Activated CD8-positive, alpha-beta memory T cell treated with anti-CD3 and anti-CD28 coated beads, Interleukin-2, amount 50 U/mL, for 1 hour (primary cell): ENCODE results near the gene OXTR.

Experiments used
- DNase-seq: peaks from one replicate; pipeline ENCODE4 v3.0.0-alpha.2; 2020; ENCODE audit errors: extremely low read depth

Gene OXTR

DNA sequence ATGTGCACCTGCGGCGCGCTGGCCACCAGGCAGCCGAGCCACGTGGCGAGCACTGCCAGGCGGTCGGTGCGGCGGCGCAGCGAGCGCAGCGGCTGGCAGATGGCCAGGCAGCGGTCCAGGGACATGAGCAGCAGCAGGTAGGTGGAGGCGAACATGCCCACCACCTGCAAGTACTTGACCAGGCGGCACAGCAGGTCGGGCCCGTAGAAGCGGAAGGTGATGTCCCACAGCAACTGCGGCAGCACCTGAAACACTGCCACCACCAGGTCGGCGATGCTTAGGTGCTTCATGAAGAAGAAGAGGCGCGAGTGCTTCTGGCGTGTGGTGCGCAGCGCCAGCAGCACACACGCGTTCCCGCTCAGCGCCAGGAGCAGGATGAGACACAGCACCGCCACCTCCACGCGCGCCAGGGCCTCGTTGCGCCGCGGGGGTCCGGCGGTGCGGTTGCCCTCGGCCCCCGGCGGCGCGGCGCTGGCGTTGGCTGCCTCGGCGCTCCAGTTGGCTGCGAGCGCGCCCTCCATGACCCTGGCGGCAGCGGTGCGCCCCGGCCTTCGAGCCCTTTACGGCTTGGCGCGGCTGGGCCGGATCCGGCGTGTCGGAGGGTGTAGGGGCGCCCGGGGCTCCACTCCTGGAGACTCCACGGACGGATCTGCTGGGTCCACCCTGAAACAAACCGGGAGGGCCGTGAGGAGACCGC, 1.6 kb downstream of the OXTR start:
- DNase-seq: no peak

DNA sequence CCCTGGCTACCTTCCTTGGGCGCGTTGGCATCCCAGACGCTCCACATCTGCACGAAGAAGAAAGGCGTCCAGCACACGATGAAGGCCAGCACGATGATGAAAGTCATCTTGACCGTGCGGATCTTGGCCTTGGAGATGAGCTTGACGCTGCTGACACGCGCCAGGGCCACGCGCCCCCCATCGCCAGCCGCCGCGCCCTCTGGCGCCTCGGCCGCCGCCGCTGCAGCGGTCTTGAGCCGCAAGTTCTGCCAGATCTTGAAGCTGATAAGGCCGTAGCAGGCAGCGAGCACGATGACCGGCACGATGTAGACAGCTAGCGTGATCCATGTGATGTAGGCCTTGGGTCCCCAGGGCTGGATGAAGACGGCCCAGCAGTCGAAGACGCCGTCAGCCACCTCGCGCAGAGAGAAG, 2.2 kb downstream of the OXTR start:
- DNase-seq: no peak

DNA sequence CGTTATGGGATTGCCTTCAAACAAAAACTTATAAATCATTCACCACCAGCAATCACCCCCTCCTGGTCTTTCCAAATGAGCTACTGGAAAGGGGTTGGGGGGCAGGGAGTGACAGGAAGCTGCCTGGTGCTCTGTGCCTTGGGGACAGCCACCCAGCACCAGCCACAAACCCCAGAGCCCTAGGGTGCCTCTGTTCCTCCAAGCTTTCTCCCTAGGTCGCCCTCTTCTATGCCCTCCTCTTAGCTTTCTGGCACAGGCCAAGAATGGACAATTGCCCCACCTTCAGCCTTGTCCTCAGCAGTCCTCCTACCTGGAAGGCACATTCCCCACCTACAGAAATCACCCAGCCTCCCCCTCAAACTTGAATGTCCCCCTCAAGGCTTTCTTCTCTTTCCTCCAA, 3.3 kb downstream of the OXTR start:
- no peak for DNase-seq

DNA sequence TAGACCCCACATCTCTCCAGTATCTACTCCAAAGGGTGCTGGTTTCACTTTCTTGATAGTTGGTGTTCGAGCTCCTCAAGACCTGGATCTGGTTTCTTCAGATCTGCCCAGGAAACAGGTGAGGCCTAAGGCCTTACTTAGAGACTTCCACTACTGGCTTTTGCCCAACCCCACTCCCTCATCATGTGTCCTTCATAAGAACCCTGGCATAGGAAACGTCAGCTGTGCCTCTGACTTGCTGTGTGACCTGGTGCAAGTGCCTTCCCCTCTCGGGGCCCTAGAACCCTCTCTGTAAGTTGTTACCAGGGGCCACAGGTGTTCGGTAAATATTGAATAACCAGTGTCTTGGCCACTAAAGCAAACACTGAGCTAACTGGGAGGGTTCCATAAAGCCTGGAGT, 3.9 kb downstream of the OXTR start:
- no peak for DNase-seq

DNA sequence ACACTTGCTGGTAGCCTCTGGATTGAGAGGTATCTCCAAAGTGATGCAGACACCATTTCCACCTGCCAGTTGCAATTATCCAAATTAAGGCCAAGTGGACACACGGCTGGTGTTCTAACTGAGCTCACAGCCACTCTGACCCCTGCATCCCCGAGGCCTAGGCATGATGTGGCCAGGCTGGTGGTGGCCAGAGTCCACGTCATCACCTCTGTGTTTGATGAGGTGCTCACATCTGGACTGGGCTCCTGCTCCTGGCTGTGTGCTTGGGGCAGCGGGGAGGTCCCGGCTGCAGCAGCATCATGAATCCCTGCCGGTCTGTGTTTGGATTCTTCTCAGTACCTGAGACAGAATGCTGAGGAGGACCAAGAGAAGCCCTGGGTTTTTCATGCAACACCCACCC, 4.9 kb downstream of the OXTR start:
- no peak for DNase-seq

DNA sequence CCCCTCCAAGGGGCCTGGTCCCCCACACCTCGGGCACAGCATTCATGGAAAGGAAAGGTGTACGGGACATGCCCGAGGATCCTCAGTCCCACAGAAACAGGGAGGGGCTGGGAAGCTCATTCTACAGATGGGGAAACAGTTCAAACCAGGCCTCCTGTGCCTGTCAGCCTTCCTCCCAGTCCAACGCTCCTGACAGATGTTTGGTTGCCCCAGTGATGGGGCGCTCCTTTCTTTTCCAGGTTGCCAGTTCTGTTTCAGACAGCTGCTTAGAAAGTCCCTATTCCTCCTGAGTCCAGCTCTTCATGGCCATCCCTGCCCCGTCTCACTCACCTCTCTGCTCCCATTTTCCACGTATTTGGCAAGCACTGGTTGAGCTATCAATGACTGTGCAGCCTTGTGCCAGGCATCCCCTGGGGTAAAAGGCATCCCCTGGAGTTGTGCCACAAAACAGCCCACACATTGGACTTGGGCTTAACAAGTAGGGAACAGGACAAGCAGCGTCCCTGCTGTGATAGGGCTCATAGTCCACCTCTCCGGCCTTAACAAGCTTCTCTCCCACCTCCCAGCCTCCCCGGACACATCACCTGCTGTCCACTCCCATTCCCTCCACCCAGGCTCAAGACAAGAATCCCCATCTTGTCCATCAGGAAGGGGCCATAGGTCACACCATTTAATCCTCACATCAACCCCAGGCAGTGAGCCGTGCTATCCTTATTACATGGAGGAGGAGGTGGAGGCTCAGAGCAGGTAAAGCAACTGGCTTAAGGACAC, 6.6 kb downstream of the OXTR start:
- DNase-seq: no peak

DNA sequence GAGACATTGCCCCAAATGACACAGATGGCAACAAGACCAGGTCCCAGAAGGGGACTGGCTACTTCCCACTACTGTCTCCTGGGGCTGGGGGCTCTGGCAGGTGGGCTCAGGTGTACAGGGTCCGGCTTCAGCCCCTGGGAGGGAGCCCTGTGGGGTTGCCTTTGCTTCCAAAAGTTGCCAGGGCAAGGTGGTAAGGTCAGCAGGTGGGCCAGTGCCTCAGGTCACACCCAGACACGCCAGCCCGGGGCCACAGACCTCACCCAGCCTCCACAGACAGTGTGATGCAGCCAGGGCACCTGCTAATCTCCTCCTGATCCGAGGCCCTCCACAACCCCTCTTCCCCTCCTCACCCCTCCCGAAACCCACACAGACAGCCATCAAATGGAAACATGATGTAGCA, 7.5 kb downstream of the OXTR start:
- no peak for DNase-seq

DNA sequence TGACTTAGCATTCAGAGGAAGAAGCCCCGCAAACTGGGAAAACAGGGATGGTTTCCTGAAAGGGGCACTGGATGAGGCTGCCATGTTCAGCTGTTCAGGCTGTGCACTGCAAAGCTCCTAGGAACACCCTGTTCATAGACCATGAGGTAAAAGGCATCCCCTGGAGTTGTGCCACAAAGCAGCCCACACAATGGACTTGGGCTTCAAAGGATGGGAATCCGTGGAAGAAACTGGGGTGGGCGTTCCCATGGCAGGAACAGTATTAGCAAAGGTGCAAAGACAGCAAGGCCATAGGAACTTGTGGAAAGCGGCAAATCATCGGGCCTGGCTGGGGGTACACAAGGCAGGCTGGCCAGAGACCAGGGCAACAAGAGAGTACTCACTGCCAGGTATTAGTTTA, 8.9 kb downstream of the OXTR start:
- DNase-seq: no peak

DNA sequence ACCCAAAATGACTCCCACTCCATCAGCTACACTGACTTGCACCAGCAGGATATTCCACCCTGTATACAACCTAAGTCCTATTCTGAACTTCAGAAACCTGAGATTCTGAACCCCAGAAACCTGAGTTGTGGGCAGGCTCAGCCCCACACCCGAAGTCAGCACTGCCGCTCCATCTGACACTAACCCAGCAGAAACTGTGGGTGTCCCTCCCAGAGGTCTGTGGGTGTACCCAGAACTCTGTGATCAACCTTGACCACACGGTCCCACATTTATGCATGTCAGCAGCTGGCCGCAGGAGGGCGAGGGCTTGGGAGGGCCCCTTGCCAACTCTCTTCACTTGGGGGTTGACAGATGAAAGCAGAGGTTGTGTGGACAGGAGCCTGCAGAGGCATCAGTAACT, 9.3 kb downstream of the OXTR start:
- no peak for DNase-seq

DNA sequence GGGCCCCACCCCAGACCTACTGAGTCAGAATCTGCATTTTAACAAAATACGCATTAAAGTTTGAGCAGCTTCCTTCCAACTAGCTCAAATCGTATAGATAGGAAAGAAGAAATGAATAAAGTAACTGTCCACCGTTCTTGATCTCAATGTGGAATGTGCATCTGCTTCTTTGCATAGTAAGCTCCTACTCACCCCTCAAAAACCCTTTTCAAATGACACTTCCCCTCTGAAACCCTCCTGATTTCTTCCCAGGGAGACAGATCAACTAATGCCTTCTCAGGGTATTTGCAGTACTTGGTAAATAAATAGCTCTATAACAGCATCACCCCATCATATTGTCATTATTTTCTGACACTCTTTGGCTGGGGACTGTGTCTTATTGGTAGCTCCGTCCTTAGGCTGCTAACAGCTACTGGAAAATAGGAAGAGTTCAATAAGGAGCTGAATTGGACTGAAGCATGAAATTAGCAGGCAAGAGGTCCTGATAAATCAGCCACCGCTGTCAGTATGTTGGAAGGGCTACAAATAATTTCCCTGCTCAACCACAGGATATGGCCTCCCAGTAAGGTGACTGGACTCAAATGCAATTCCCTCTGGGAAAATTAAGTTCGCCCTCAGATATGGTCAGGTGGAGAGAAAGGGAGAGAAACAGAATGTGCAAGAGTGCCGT, 10.2 kb downstream of the OXTR start:
- no peak for DNase-seq

DNA sequence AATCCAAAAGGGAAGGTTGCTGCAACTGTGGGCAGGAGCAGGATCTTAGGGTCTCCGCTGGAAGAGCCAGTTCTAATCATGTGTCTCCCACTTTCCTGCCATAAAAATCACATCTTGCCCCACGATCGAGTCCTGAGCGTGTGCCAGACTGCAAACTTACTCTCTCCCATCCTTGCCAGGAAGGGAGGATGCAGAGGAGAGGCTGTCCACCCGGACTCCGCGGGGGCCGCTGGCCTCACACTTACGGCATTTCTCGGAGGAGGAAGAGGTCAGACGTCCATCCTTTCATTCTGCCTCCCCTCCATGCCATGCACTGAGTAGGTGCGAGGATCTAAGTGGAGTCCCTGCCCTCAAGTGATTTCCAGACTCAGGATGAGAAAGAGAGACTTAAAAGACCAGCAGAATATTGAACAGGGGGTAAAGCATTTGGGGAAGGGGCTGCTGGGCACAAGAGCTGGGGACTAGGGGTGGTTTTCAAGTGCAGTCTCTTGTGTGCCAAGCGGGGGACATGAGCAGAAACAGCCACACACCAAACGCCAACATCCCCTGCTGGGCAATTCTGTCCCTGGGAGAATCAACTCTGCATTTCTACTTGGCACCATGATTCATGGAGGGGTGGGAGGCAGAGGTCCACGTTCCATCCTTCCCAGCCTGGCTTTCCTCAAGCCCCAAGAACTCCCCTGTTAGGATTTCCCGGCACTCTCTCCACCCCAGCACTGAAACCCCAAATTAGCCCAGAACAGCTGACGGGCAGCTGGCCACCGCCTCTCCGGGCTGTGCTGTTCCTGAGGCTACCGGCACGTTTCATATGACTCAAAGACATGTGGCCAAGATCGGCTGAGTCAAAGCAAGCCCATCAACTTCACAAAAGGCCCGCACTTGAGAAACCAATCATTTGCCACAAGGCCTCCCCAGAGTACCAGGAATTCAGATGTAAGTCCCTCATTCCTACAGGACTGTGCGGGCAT, 11.6 kb downstream of the OXTR start:
- no peak for DNase-seq

DNA sequence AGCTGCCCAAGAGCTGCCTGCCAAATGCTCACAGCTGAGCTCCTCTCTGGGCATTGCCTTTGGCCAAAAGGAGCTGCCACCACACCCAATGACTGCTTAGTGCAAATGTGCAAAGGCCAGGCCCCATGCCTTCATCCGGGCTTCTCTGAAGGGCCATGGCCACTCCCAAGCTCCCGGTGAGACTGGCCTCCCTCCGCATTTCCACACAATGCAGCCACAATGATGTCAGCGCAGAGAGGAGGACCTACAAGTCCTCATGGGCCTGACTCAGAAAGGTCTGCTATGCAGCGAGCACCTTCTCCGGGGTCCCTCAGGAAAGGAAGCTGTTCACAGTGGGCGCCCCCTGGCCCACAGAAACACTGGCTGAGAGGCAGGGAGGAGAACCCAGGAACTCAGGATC, 12.7 kb downstream of the OXTR start:
- DNase-seq: no peak

DNA sequence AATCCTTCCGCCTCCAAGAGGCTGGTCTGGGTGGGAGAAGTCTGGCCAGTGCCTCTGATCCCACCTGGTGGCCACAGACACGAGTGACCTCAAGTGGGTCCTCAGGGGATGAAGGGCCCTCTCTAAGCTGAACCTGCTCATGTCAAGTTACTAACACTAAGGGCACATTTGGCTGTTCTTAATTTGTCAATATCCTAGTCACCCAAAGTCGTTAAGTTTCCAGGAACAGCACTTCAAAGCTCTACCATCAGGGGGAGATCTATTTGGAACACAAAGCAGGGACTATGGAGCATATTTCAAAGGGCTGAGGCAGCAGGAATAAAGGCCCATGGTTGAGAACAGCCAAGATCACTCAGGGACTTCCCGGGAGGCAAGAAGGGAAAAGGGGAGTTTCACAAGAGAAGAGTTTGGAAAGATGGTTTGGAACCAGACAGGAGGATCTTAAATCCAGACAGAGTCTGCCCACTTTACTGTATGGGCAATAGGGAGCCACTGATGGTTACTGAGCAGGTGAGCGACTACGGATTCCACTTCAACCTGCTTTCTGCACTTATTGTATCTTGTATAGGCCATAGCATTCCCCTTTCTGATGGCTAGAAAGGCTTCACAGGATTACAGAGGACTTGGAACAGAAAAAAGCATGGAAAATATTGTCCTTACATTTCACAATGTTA, 13.7 kb downstream of the OXTR start:
- no peak for DNase-seq

DNA sequence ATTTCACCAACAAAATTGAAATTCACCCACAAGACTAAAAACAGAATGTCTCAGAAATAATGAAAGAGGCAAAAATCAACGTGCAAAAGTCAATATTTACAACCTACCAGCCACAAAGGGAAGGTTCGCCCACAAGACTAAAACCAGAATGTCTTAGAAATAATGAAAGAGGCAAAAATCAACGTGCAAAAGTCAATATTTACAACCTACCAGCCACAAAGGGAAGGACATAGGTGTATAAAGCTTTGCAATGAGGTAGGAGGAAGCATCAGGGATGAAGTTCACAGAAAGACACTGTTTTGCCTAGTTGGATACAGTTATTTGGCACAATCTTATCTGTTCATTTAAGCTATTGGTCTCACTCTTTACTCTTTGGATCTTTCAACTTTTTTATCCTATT, 14.3 kb downstream of the OXTR start:
- DNase-seq: no peak

DNA sequence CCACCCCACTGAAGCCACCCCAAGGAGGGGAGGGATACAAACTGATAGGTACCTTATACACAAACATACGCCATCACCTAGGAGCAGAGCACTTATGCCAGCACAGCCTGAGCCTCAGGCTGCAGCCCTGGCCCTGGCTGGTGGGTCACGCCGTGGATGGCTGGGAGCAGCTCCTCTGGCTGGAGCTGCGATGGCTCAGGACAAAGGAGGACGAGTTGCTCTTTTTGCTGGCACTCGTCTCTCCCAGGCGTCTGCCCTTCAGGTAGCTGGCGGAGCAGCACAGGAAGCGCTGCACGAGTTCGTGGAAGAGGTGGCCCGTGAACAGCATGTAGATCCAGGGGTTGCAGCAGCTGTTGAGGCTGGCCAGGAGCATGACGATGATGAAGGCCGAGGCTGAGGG, 16.6 kb downstream of the OXTR start:
- no peak for DNase-seq

DNA sequence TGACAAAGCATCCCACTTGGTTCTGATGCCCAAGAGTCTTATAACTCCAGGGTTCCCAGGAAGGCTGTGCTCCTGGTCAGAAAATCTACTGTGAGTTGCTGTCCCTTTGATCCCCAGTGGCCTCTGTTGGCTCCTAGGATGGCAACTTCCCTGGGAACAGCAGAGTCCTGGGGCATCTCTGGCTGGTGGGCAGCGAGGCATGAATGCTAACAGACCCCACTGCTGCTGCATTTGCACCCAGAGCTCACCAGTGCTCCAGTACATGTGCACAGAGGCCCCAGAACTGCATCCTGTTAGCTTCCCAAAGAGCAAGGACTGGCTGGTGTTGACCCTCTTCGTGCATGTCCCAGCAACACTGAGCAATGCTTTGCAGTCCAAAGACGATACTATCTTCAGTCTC, 20.1 kb downstream of the OXTR start:
- no peak for DNase-seq

DNA sequence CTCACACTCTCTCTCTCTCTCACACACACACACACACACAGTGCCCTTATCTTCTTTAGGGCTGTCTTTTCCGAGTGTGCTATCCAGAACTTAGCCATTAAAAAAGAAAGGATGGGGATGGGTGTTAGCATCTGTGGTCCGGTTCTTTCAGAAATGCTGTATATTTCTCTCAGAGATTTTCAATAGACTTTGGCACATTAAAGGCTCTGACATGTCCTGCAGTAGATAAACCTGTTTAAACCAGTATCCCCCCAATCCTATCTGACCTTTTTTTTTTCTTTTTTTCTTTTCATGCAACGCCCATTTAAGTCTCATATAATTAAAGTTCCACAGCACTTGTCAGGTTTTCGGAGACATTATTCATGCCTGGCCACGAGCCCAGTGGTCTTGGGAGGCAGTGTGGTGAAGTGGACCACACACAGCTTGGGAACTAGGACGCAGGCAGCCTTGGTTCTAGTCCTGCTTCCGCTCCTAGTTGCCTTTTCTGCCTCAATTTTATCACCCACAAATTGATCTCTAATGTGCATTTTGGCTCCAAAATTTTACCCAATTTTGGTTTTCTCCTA, 22.6 kb downstream of the OXTR start:
- DNase-seq: no peak

DNA sequence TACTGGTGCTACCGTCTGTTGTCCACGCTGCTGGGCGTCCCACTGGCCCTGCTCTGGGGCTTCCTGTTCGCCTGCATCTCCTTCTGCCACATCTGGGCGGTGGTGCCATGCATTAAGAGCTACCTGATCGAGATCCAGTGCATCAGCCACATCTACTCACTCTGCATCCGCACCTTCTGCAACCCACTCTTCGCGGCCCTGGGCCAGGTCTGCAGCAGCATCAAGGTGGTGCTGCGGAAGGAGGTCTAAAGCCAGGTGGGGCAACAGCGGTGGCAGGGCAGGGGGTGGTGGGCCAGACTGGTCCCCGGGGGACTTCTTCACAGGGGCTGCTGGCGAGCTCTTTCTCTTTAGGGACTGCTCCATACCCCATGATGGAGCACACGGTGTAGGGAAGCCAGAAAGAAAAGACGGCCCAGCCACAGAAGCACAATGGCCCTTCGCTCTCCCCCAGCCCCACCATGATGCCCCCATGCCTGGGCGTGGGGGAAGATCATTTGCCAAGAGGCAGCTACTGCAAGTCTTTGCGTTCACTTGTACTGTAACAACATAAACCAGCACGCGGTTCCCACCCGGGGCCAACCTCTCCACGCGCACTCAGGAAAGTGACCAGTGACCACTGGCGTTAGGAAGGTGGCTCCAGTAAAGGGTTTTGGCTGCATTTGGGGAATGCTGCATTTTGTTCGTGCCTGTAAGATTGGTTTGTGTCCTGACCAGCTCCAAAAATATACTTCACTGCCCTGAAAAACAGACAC, 23.6 kb downstream of the OXTR start:
- no peak for DNase-seq

DNA sequence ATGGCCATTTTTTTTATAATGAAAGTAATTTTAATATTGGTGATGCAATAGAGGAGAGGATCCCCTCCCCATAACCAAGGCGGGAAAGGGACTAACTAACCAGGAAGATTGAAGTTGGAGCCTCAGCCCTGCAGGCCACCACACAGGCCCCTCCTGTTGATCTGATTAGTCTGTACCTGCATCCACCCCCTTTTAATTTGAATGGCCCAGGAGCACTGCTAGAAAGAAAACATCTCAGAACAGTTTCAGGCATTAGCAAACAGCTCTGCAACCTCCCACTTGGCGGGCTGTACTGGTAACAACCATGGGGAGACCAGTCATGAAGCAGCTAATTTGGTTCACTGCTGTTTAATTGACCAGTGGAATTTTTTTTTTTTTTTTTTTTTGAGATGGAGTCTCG, 25.5 kb downstream of the OXTR start:
- no peak for DNase-seq

DNA sequence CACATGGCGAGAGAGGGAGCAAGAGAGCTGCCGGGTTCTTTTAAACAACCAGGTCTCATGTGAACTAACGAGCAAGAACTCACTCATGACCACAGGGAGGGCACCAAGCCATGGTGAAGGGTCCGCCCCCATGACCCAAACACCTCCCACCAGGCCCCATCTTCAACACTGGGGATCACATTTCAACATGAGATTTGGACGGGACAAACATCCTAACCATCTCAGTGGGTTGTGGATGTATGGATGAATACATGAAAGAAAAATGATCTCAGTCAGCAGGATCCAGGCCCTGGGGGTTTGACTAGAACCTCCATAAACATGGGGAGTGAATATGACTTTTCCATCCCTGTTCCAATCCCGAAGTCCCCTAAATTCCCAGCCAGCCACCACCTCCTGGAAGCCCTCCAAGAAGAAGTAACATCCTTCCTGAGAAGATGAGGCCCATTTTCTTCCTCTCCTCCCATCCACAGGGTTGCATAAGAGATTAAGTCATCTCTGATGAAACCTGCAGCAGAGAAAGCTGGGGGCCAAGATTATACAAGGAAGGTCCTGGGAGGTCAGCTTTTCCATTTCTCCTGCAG, 26.3 kb downstream of the OXTR start:
- no peak for DNase-seq
